ENCODE data around the gene SPATA13.

The SPATA13 gene

GRCh38 chr13:24175847-24176246 is 15.3 kb downstream of the SPATA13 start:
- H3K4me3 ChIP-seq (ENCODE audit: low read depth, low read length) = no peak overlapping the region
- no peak for DNase-seq (ENCODE audit: low read depth)
- TF ChIP-seq CTCF (IDR thresholded peaks at IDR 0.05; ENCODE audit: control insufficient read depth, extremely low read depth, insufficient read depth) = no peak

- H3K4me3 ChIP-seq (ENCODE audit: low read depth, low read length) = no peak overlapping the region
- no peak for TF ChIP-seq CTCF (IDR thresholded peaks at IDR 0.05; ENCODE audit: control insufficient read depth, extremely low read depth, insufficient read depth)
- DNase-seq (ENCODE audit: low read depth) = no peak
Measured at GRCh38 chr13:24176351-24177101, 16.0 kb downstream of the SPATA13 start.

- H3K4me3 ChIP-seq (ENCODE audit: low read depth, low read length) = no peak overlapping the region
- no peak for DNase-seq (ENCODE audit: low read depth)
- no peak for TF ChIP-seq CTCF (IDR thresholded peaks at IDR 0.05; ENCODE audit: control insufficient read depth, extremely low read depth, insufficient read depth)
Measured at GRCh38 chr13:24178847-24179485, 18.4 kb downstream of the SPATA13 start.

GRCh38 chr13:24179486-24179850 is 18.9 kb downstream of the SPATA13 start:
- no peak for TF ChIP-seq CTCF (IDR thresholded peaks at IDR 0.05; ENCODE audit: control insufficient read depth, extremely low read depth, insufficient read depth)
- DNase-seq (ENCODE audit: low read depth) = no peak
- H3K4me3 ChIP-seq (ENCODE audit: low read depth, low read length) = no peak overlapping the region

- DNase-seq (ENCODE audit: low read depth) = no peak
- no peak overlapping the region for H3K4me3 ChIP-seq (ENCODE audit: low read depth, low read length)
Measured at GRCh38 chr13:24180750-24181377, 20.3 kb downstream of the SPATA13 start.

GRCh38 chr13:24181991-24182702 is 21.6 kb downstream of the SPATA13 start:
- TF ChIP-seq CTCF (IDR thresholded peaks at IDR 0.05; ENCODE audit: control insufficient read depth, extremely low read depth, insufficient read depth) = no peak
- no peak overlapping the region for H3K4me3 ChIP-seq (ENCODE audit: low read depth, low read length)
- no peak for DNase-seq (ENCODE audit: low read depth)

More at GRCh38 chr13:24180750-24181377, 20.3 kb downstream of the SPATA13 start:
- no peak for TF ChIP-seq CTCF (IDR thresholded peaks at IDR 0.05; ENCODE audit: control insufficient read depth, extremely low read depth, insufficient read depth)
